HEK293 (cell line): ENCODE data around the gene FAM177B.

ENCODE experiments used
- CTCF ChIA-PET: fragments of 350-600 bp; formaldehyde crosslinking; extraction: SDS; loops from one replicate; lab custom pipeline; 2021; ENCODE audit warnings: antibody characterized with exemption; lab: Yijun Ruan, JAX
- POLR2A ChIA-PET: fragments of 300-600 bp; formaldehyde crosslinking; extraction: SDS; loops from one replicate; lab custom pipeline; 2020; ENCODE audit warnings: antibody characterized with exemption, inconsistent platforms; lab: Yijun Ruan, JAX
- H3K27ac ChIP-seq: fragments of 200-500 bp; sonication (Bioruptor generic); 2 replicates; pipeline ENCODE4 v1.5.1; 2014; ENCODE audit warnings: low read depth, low read length, control low read depth, inconsistent platforms; ENCODE audit errors: extremely low read depth
- H3K36me3 ChIP-seq, 2 experiments: fragments of 200-500 bp in 1 of 2; sonication (Bioruptor generic) in 1 of 2; 1 replicate in 1 of 2; 2 replicates in 1 of 2; pipeline ENCODE4 v1.5.1; 2014 to 2017; ENCODE audit warnings: inconsistent platforms in 2 of 2, low read length in 2 of 2; ENCODE audit not compliant: control insufficient read depth in 2 of 2, insufficient read depth in 1 of 2
- H3K4me1 ChIP-seq: fragments of 200-500 bp; sonication (Bioruptor generic); 2 replicates; pipeline ENCODE4 v1.5.1; 2014; ENCODE audit warnings: mild to moderate bottlenecking, low read length, inconsistent platforms; ENCODE audit not compliant: control insufficient read depth, insufficient read depth
- H3K4me3 ChIP-seq: 2 replicates; pipeline ENCODE4 v1.5.1; 2011; ENCODE audit warnings: low read depth, mild to moderate bottlenecking, control low read depth, low read length, moderate library complexity
- H3K9me3 ChIP-seq: fragments of 200-500 bp; sonication (Bioruptor generic); 2 replicates; pipeline ENCODE4 v1.5.1; 2014; ENCODE audit warnings: low read depth, low read length, inconsistent platforms; ENCODE audit not compliant: control insufficient read depth, insufficient read depth
- AEBP2 ChIP-seq: fragments of 450-650 bp; formaldehyde crosslinking; IDR thresholded peaks from 2 replicates; pipeline ENCODE4 v1.5.1; 2016; ENCODE audit warnings: missing biosample characterization, missing genetic modification characterization, borderline replicate concordance
- CTCF ChIP-seq: fragments of 450-650 bp; formaldehyde crosslinking; IDR thresholded peaks from 2 replicates; pipeline ENCODE4 v1.5.1; 2016; ENCODE audit warnings: missing biosample characterization, missing genetic modification characterization
- GFI1B ChIP-seq: fragments of 450-650 bp; formaldehyde crosslinking; IDR thresholded peaks from 2 replicates; pipeline ENCODE4 v1.5.1; 2016; ENCODE audit warnings: missing biosample characterization, missing genetic modification characterization
- KLF9 ChIP-seq: fragments of 450-650 bp; formaldehyde crosslinking; IDR thresholded peaks from 2 replicates; pipeline ENCODE4 v1.5.1; 2016; ENCODE audit warnings: missing biosample characterization, missing genetic modification characterization, low read depth
- PRDM6 ChIP-seq: fragments of 450-650 bp; formaldehyde crosslinking; IDR thresholded peaks from 2 replicates; pipeline ENCODE4 v1.5.1; 2017; ENCODE audit warnings: missing biosample characterization, missing genetic modification characterization
- REST ChIP-seq: fragments of 450-650 bp; formaldehyde crosslinking; IDR thresholded peaks from 2 replicates; pipeline ENCODE4 v1.5.1; 2016; ENCODE audit warnings: missing biosample characterization, missing genetic modification characterization
- SP7 ChIP-seq: fragments of 450-650 bp; formaldehyde crosslinking; IDR thresholded peaks from 2 replicates; pipeline ENCODE4 v1.5.1; 2016; ENCODE audit warnings: missing biosample characterization, missing genetic modification characterization
- TCF7L2 ChIP-seq: IDR thresholded peaks from 2 replicates; pipeline ENCODE4 v1.6.1; 2011; ENCODE audit warnings: low read depth, mild to moderate bottlenecking, inconsistent platforms, low read length, moderate library complexity, borderline replicate concordance
- ZBTB17 ChIP-seq: fragments of 450-650 bp; formaldehyde crosslinking; IDR thresholded peaks from 2 replicates; pipeline ENCODE4 v1.5.1; 2016; ENCODE audit warnings: missing biosample characterization, missing genetic modification characterization
- ZBTB7A ChIP-seq: fragments of 450-650 bp; formaldehyde crosslinking; IDR thresholded peaks from 2 replicates; pipeline ENCODE4 v1.5.1; 2016; ENCODE audit warnings: low read depth, missing biosample characterization, missing genetic modification characterization
- ZBTB8A ChIP-seq: fragments of 450-650 bp; formaldehyde crosslinking; IDR thresholded peaks from 2 replicates; pipeline ENCODE4 v1.5.1; 2016; ENCODE audit warnings: missing biosample characterization, missing genetic modification characterization
- ZIC2 ChIP-seq: fragments of 450-650 bp; formaldehyde crosslinking; IDR thresholded peaks from 2 replicates; pipeline ENCODE4 v1.5.1; 2016; ENCODE audit warnings: missing biosample characterization, missing genetic modification characterization
- ZNF398 ChIP-seq: fragments of 450-650 bp; formaldehyde crosslinking; IDR thresholded peaks from 2 replicates; pipeline ENCODE4 v1.5.1; 2017; ENCODE audit warnings: missing biosample characterization, missing genetic modification characterization
- ZNF837 ChIP-seq: fragments of 450-650 bp; formaldehyde crosslinking; IDR thresholded peaks from 2 replicates; pipeline ENCODE4 v1.5.1; 2016; ENCODE audit warnings: missing biosample characterization, missing genetic modification characterization
- TF ChIP-seq, protein P1 (sequence below): fragments of 450-650 bp; formaldehyde crosslinking; conservative IDR thresholded peaks from 2 replicates; pipeline ENCODE4 v1.5.1; 2016; ENCODE audit warnings: low read depth, missing biosample characterization, missing genetic modification characterization

Gene FAM177B

GRCh38 chr1:222716393-222716792 is 20.6 kb upstream of the FAM177B start (continued):
- TF ChIP-seq ZNF398 (tag by site-specific recombination) (no peak), ZBTB7A (tag by site-specific recombination) (no peak)
- TF ChIP-seq, protein P1, sequence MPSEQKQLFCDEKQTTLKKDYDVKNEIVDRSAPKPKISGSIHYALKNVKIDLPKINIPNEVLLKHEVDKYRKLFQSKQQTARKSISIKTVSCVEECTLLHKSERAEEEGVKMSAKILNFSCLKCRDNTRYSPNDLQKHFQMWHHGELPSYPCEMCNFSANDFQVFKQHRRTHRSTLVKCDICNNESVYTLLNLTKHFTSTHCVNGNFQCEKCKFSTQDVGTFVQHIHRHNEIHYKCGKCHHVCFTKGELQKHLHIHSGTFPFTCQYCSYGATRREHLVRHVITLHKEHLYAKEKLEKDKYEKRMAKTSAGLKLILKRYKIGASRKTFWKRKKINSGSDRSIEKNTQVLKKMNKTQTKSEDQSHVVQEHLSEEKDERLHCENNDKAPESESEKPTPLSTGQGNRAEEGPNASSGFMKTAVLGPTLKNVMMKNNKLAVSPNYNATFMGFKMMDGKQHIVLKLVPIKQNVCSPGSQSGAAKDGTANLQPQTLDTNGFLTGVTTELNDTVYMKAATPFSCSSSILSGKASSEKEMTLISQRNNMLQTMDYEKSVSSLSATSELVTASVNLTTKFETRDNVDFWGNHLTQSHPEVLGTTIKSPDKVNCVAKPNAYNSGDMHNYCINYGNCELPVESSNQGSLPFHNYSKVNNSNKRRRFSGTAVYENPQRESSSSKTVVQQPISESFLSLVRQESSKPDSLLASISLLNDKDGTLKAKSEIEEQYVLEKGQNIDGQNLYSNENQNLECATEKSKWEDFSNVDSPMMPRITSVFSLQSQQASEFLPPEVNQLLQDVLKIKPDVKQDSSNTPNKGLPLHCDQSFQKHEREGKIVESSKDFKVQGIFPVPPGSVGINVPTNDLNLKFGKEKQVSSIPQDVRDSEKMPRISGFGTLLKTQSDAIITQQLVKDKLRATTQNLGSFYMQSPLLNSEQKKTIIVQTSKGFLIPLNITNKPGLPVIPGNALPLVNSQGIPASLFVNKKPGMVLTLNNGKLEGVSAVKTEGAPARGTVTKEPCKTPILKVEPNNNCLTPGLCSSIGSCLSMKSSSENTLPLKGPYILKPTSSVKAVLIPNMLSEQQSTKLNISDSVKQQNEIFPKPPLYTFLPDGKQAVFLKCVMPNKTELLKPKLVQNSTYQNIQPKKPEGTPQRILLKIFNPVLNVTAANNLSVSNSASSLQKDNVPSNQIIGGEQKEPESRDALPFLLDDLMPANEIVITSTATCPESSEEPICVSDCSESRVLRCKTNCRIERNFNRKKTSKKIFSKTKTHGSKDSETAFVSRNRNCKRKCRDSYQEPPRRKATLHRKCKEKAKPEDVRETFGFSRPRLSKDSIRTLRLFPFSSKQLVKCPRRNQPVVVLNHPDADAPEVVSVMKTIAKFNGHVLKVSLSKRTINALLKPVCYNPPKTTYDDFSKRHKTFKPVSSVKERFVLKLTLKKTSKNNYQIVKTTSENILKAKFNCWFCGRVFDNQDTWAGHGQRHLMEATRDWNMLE, result no peak

GRCh38 chr1:222728746-222729145 is 8.3 kb upstream of the FAM177B start:
- no peaks in the 10 kb centered on the region for H3K4me1 ChIP-seq
- CTCF ChIA-PET, result interaction anchor here (1.5 kb wide), 1 partner anchor 8 kb away, joined by 5 read pairs; the partner anchor contains the start of gene FAM177B
- H3K36me3 ChIP-seq, result peaks cover 67 to 90% of the 10 kb centered on the region in 2 experiments
- TF ChIP-seq ZBTB8A (no peak), SP7 (tag by site-specific recombination) (no peak), REST (tag by site-specific recombination) (no peak), AEBP2 (tag by site-specific recombination) (no peak), PRDM6 (no peak), GFI1B (tag by site-specific recombination) (no peak), ZIC2 (tag by site-specific recombination) (no peak), TCF7L2 (no peak), ZNF837 (tag by site-specific recombination) (no peak), ZBTB17 (no peak), CTCF (no peak), KLF9 (tag by site-specific recombination) (no peak)
- TF ChIP-seq, all 188 proteins: peak for 0
- Histone ChIP-seq H3K4me3 (no peak overlapping the region), H3K27ac (no peak overlapping the region), H3K9me3 (no peaks in the 10 kb centered on the region)
- POLR2A ChIA-PET, result interaction anchor here (0.6 kb wide), 1 partner anchor 507 kb away, joined by 3 read pairs; no protein-coding TSS in a partner anchor
